H9 (cell line): ENCODE measurements around the gene TRIM17. TPM values are rescaled to one million over a fixed set of nuclear protein-coding genes. Genes with fewer than 3 reads are reported as not detected.

Experiments
- DNase-seq: peaks from one replicate; pipeline ENCODE4 v3.0.0-alpha.2; 2017
- H2AFZ ChIP-seq: one replicate; pipeline ENCODE4 v1.6.1; 2013; ENCODE audit warnings: mild to moderate bottlenecking, low read length, control low read depth, moderate library complexity
- H2AK5ac ChIP-seq: 2 replicates; pipeline ENCODE4 v1.6.1; 2013; ENCODE audit warnings: low read length, control low read depth, mixed read lengths; ENCODE audit not compliant: insufficient read length
- H2BK120ac ChIP-seq: one replicate; pipeline ENCODE4 v1.6.1; 2013; ENCODE audit warnings: low read depth, mild to moderate bottlenecking, low read length, control low read depth, inconsistent platforms; ENCODE audit not compliant: poor library complexity, severe bottlenecking
- H2BK12ac ChIP-seq: 2 replicates; pipeline ENCODE4 v1.6.1; 2013; ENCODE audit warnings: low read length, control low read depth, mixed read lengths, low read depth; ENCODE audit not compliant: insufficient read length
- H2BK15ac ChIP-seq: 2 replicates; pipeline ENCODE4 v1.6.1; 2013; ENCODE audit warnings: low read depth, low read length, control low read depth
- H2BK20ac ChIP-seq: one replicate; pipeline ENCODE4 v1.6.1; 2013; ENCODE audit warnings: low read depth, mild to moderate bottlenecking, low read length, control low read depth, inconsistent platforms; ENCODE audit not compliant: poor library complexity, severe bottlenecking
- H2BK5ac ChIP-seq: 2 replicates; pipeline ENCODE4 v1.6.1; 2013; ENCODE audit warnings: low read length, control low read depth, mixed read lengths; ENCODE audit not compliant: insufficient read length
- H3K14ac ChIP-seq: 2 replicates; pipeline ENCODE4 v1.6.1; 2013; ENCODE audit warnings: low read length, control low read depth; ENCODE audit not compliant: insufficient read depth
- H3K18ac ChIP-seq: 2 replicates; pipeline ENCODE4 v1.6.1; 2013; ENCODE audit warnings: low read depth, mild to moderate bottlenecking, mixed read lengths, low read length, control low read depth; ENCODE audit not compliant: insufficient read length
- H3K23ac ChIP-seq: 2 replicates; pipeline ENCODE4 v1.6.1; 2013; ENCODE audit warnings: low read length, control low read depth, mixed read lengths, low read depth; ENCODE audit not compliant: insufficient read length
- H3K23me2 ChIP-seq: 2 replicates; pipeline ENCODE4 v1.6.1; 2013; ENCODE audit warnings: low read depth, mild to moderate bottlenecking, mixed read lengths, low read length, control low read depth; ENCODE audit not compliant: insufficient read length, poor library complexity, severe bottlenecking
- H3K27ac ChIP-seq: 2 replicates; pipeline ENCODE4 v1.5.1; 2013; ENCODE audit warnings: low read length, control low read depth, mixed read lengths, low read depth; ENCODE audit not compliant: insufficient read length
- H3K27me3 ChIP-seq: 2 replicates; pipeline ENCODE4 v1.6.1; 2013; ENCODE audit warnings: low read length, control low read depth, inconsistent platforms; ENCODE audit not compliant: insufficient read depth
- H3K4ac ChIP-seq: 2 replicates; pipeline ENCODE4 v1.6.1; 2013; ENCODE audit warnings: low read depth, mild to moderate bottlenecking, control low read depth, inconsistent platforms, low read length, moderate library complexity
- H3K4me1 ChIP-seq: 2 replicates; pipeline ENCODE4 v1.6.1; 2013; ENCODE audit warnings: low read length, control low read depth, inconsistent platforms; ENCODE audit not compliant: insufficient read depth
- H3K4me2 ChIP-seq: 2 replicates; pipeline ENCODE4 v1.6.1; 2013; ENCODE audit warnings: low read length, control low read depth, mixed read lengths; ENCODE audit not compliant: insufficient read length, insufficient read depth
- H3K56ac ChIP-seq: 2 replicates; pipeline ENCODE4 v1.6.1; 2013; ENCODE audit warnings: low read depth, mild to moderate bottlenecking, mixed read lengths, low read length, control low read depth; ENCODE audit not compliant: insufficient read length
- H3K79me1 ChIP-seq: 2 replicates; pipeline ENCODE4 v1.6.1; 2013; ENCODE audit warnings: low read depth, mild to moderate bottlenecking, moderate library complexity, low read length, control low read depth, inconsistent platforms; ENCODE audit not compliant: insufficient read depth, poor library complexity, severe bottlenecking
- H3K79me2 ChIP-seq: 2 replicates; pipeline ENCODE4 v1.6.1; 2013; ENCODE audit warnings: low read length, control low read depth, inconsistent platforms; ENCODE audit not compliant: insufficient read depth
- H3K9ac ChIP-seq: 2 replicates; pipeline ENCODE4 v1.6.1; 2013; ENCODE audit warnings: low read length, control low read depth, mixed read lengths; ENCODE audit not compliant: insufficient read length; ENCODE audit errors: extremely low read depth
- H3K9me3 ChIP-seq: one replicate; pipeline ENCODE4 v1.6.1; 2013; ENCODE audit warnings: low read depth, low read length, inconsistent platforms; ENCODE audit not compliant: control insufficient read depth
- H3T11ph ChIP-seq: one replicate; pipeline ENCODE4 v1.6.1; 2013; ENCODE audit warnings: mild to moderate bottlenecking, low read length, control low read depth, inconsistent platforms
- H4K20me1 ChIP-seq: one replicate; pipeline ENCODE4 v1.6.1; 2013; ENCODE audit not compliant: control insufficient read depth, insufficient read length, insufficient read depth
- H4K5ac ChIP-seq: 2 replicates; pipeline ENCODE4 v1.6.1; 2013; ENCODE audit warnings: low read depth, mild to moderate bottlenecking, mixed read lengths, low read length, control low read depth; ENCODE audit not compliant: insufficient read length
- H4K8ac ChIP-seq: replicated peaks from 2 replicates; pipeline ENCODE4 v1.6.1; 2013; ENCODE audit warnings: low read length, control low read depth, mixed read lengths, low read depth; ENCODE audit not compliant: insufficient read length
- H4K91ac ChIP-seq: 2 replicates; pipeline ENCODE4 v1.6.1; 2013; ENCODE audit warnings: low read depth, mild to moderate bottlenecking, moderate library complexity, mixed read lengths, low read length, control low read depth; ENCODE audit not compliant: insufficient read length
- H3K27ac Mint-ChIP-seq, 3 experiments: 2 replicates in 2 of 3; 3 replicates in 1 of 3; pipeline ENCODE4 v1.8.0; 2020 to 2021; ENCODE audit warnings: mixed read lengths in 3 of 3, mild to moderate bottlenecking in 1 of 3, moderate library complexity in 1 of 3
- H3K27me3 Mint-ChIP-seq: 2 replicates; pipeline ENCODE4 v1.8.0; 2021; ENCODE audit warnings: low read depth, mild to moderate bottlenecking, moderate library complexity, mixed read lengths
- H3K36me3 Mint-ChIP-seq, 3 experiments: 2 replicates in 2 of 3; 3 replicates in 1 of 3; pipeline ENCODE4 v1.8.0; 2020 to 2021; ENCODE audit warnings: low read depth in 3 of 3, mixed read lengths in 3 of 3; ENCODE audit not compliant: insufficient read depth in 1 of 3
- H3K4me1 Mint-ChIP-seq, 2 experiments: 2 replicates each; pipeline ENCODE4 v1.8.0; 2020; ENCODE audit warnings: mixed read lengths in 2 of 2
- H3K4me3 Mint-ChIP-seq, 2 experiments: 2 replicates in 1 of 2; 3 replicates in 1 of 2; pipeline ENCODE4 v1.8.0; 2020 to 2021; ENCODE audit warnings: mild to moderate bottlenecking in 2 of 2, mixed read lengths in 2 of 2, moderate library complexity in 1 of 2
- H3K9me3 Mint-ChIP-seq, 2 experiments: 2 replicates in 1 of 2; 3 replicates in 1 of 2; pipeline ENCODE4 v1.8.0; 2020; ENCODE audit warnings: mild to moderate bottlenecking in 2 of 2, mixed read lengths in 2 of 2, moderate library complexity in 1 of 2
- WGBS: extraction: QIAGEN DNeasy Blood & Tissue Kit; methylation state at CpG from one replicate; pipeline ENCODE4 v1.1.7; 2013; ENCODE audit warnings: missing lambda C conversion rate, low lambda C conversion rate, mixed read lengths; ENCODE audit not compliant: insufficient read length; ENCODE audit errors: extremely low coverage; 5-methylcytosine and 5-hydroxymethylcytosine counted together
- total RNA-seq: library from RNA; stranded (reverse); gene quantifications from 2 replicates; pipeline ENCODE4 v1.2.1, GENCODE V29; 2021
- TF ChIP-seq, protein P1 (sequence below): fragments of 200-600 bp; sonication (generic); conservative IDR thresholded peaks from 3 replicates; pipeline ENCODE4 v1.8.0; 2021; ENCODE audit warnings: antibody characterized with exemption, mild to moderate bottlenecking

Gene TRIM17
- total RNA-seq, 1 experiment from 2014 or later = 2.8 TPM

- Histone ChIP-seq H2BK20ac (no peak overlapping the region), H2BK120ac (no peak overlapping the region), H4K20me1 (peaks cover 2% of the 10 kb centered on the region), H3K27ac (no peak overlapping the region), H2AFZ (no peak overlapping the region), H3K4ac (no peak overlapping the region), H3K27me3 (peaks cover 4% of the 10 kb centered on the region; the same call in 1 of the 2 replicates), H3K56ac (no peak overlapping the region), H2BK12ac (no peak overlapping the region), H3K4me2 (peak overlapping the region; percentile 86), H3K18ac (no peak overlapping the region), H3K9ac (no peak overlapping the region), H3T11ph (no peak overlapping the region), H3K79me1 (peaks cover 16% of the 10 kb centered on the region), H3K4me1 (0 out of 2 replicates have a peak, but pooled peaks cover 5% of the 10 kb centered on the region), H2AK5ac (no peak overlapping the region), H2BK5ac (no peak overlapping the region), H3K23ac (no peak overlapping the region), H3K9me3 (no peaks in the 10 kb centered on the region), H4K91ac (no peak overlapping the region), H3K14ac (no peak overlapping the region), H4K5ac (no peak overlapping the region), H4K8ac (no peak overlapping the region), H3K23me2 (peaks cover 15% of the 10 kb centered on the region), H3K79me2 (peaks cover 23% of the 10 kb centered on the region), H2BK15ac (no peak overlapping the region)
- Mint-ChIP-seq H3K4me1 (peaks cover 17 to 32% of the 10 kb centered on the region in 2 experiments), H3K36me3 (peaks cover 18 to 36% (median 29%) of the 10 kb centered on the region in 3 experiments; a peak in 6 of 7 replicates), H3K9me3 (no peaks in the 10 kb centered on the region), H3K27me3 (no peaks in the 10 kb centered on the region; the same call in 1 of the 2 replicates), H3K4me3 (peak overlapping the region; percentile 92 to 99), H3K27ac (peak overlapping the region in 1 of 3 experiments; percentile 72; a peak in 2 of 7 replicates)
- peak; percentile 26 for DNase-seq
- no CpG with 5 or more reads among the region's 29 CpGs for WGBS
- TF ChIP-seq, protein P1, sequence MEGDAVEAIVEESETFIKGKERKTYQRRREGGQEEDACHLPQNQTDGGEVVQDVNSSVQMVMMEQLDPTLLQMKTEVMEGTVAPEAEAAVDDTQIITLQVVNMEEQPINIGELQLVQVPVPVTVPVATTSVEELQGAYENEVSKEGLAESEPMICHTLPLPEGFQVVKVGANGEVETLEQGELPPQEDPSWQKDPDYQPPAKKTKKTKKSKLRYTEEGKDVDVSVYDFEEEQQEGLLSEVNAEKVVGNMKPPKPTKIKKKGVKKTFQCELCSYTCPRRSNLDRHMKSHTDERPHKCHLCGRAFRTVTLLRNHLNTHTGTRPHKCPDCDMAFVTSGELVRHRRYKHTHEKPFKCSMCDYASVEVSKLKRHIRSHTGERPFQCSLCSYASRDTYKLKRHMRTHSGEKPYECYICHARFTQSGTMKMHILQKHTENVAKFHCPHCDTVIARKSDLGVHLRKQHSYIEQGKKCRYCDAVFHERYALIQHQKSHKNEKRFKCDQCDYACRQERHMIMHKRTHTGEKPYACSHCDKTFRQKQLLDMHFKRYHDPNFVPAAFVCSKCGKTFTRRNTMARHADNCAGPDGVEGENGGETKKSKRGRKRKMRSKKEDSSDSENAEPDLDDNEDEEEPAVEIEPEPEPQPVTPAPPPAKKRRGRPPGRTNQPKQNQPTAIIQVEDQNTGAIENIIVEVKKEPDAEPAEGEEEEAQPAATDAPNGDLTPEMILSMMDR = no peak
These were observed 9.3 kb downstream of the TRIM17 start for GRCh38 chr1:228407106-228408040.
